ENCODE measurements around the gene DOCK4. TPM values are rescaled to one million over a fixed set of nuclear protein-coding genes. Genes with fewer than 3 reads are reported as not detected.

Gene DOCK4
- total and polyA plus RNA-seq, 10 of the 15 experiments (the other 5 are each of a cell fraction or from before 2014, with no cell fraction given), result 0.03 to 0.73 (median 0.38) TPM

- H4K20me1 ChIP-seq (ENCODE audit: control insufficient read depth, insufficient read depth), result no peaks in the 10 kb centered on the region
- intact Hi-C loops (cut with micrococcal nuclease; ENCODE audit: unreplicated experiment), result no loop called here
- in situ Hi-C loops (cut with MboI), result no loop called here
- no peak for DNase-seq (ENCODE audit: low read depth, low spot score)
- H3K27ac ChIP-seq (ENCODE audit: control insufficient read depth, insufficient read depth), result no peak overlapping the region
- no peak overlapping the region for H2AFZ ChIP-seq (ENCODE audit: control insufficient read depth, low read depth, low read length)
- H3K4me3 ChIP-seq, result no peak overlapping the region
- POLR2A ChIA-PET, result no interaction called here
- no peaks in the 10 kb centered on the region for H3K9me3 ChIP-seq (replicated peaks; ENCODE audit: control insufficient read depth, insufficient read depth, low read length)
- CTCF ChIA-PET, result no interaction called here
- no TSS peak for BruUV-seq (replicated peaks)
- ATAC-seq, result no peak
- H3K36me3 ChIP-seq (ENCODE audit: control insufficient read depth in 2 of 2, insufficient read depth in 2 of 2, low read length in 1 of 2), result no peaks in the 10 kb centered on the region
- FAIRE-seq, result no peak
- no peak overlapping the region for H3K4me2 ChIP-seq (ENCODE audit: control insufficient read depth, insufficient read depth)
- SMC1A ChIA-PET (ENCODE audit: uncharacterized antibody, unreplicated experiment), result no interaction called here
- no peaks in the 10 kb centered on the region for H3K79me2 ChIP-seq (ENCODE audit: control insufficient read depth, insufficient read depth, low read length)
- H3K9ac ChIP-seq (ENCODE audit: control insufficient read depth, insufficient read depth, low read length), result no peak overlapping the region
- no peaks in the 10 kb centered on the region for H3K4me1 ChIP-seq (ENCODE audit: control insufficient read depth, insufficient read depth, low read length)
- no peaks in the 10 kb centered on the region; a peak in 2 of 4 replicates for H3K27me3 ChIP-seq (replicated peaks in 1 of 2; ENCODE audit: control insufficient read depth in 2 of 2, insufficient read depth in 2 of 2, low read length in 1 of 2)
- WGBS (ENCODE audit: insufficient coverage, insufficient replicate concordance, low lambda C conversion rate, missing lambda C conversion rate), result 0% methylated on average over 3 of the region's 3 CpGs
- TF ChIP-seq SMC3 (IDR thresholded peaks at IDR 0.05; ENCODE audit: borderline replicate concordance, low read length), result no peak
- TF ChIP-seq RBBP5 (conservative IDR thresholded peaks at IDR 0.05), result no peak
- TF ChIP-seq ZNF622 (IDR thresholded peaks at IDR 0.05), result no peak
- TF ChIP-seq BHLHE40 (IDR thresholded peaks at IDR 0.05; ENCODE audit: borderline replicate concordance in 1 of 2, low read depth in 2 of 2, low read length in 1 of 2), result no peak
- no peak for TF ChIP-seq MEF2B (IDR thresholded peaks at IDR 0.05; ENCODE audit: partially characterized antibody, poor library complexity, severe bottlenecking)
- TF ChIP-seq FOXM1 (IDR thresholded peaks at IDR 0.05; ENCODE audit: low read depth, low read length), result no peak
- no peak for TF ChIP-seq POU2F2 (IDR thresholded peaks at IDR 0.05; ENCODE audit: borderline replicate concordance, low read depth, low read length)
- RAD21 ChIA-PET (ENCODE audit: unreplicated experiment), result no interaction called here
Observed at GRCh38 chr7:111678281-111678680, 527.9 kb downstream of the DOCK4 start.

- no TSS peak for BruUV-seq (replicated peaks)
- no peak for FAIRE-seq
- RAD21 ChIA-PET (ENCODE audit: unreplicated experiment), result no interaction called here
Observed at GRCh38 chr7:111677848-111678247, 528.4 kb downstream of the DOCK4 start.

More at GRCh38 chr7:111677848-111678247, 528.4 kb downstream of the DOCK4 start:
- H3K79me2 ChIP-seq (ENCODE audit: control insufficient read depth, insufficient read depth, low read length), result no peaks in the 10 kb centered on the region
- intact Hi-C loops (cut with micrococcal nuclease; ENCODE audit: unreplicated experiment), result no loop called here
- no peak overlapping the region for H2AFZ ChIP-seq (ENCODE audit: control insufficient read depth, low read depth, low read length)
- no peak overlapping the region for H3K4me3 ChIP-seq
- no peaks in the 10 kb centered on the region for H3K4me1 ChIP-seq (ENCODE audit: control insufficient read depth, insufficient read depth, low read length)
- H4K20me1 ChIP-seq (ENCODE audit: control insufficient read depth, insufficient read depth), result no peaks in the 10 kb centered on the region
- in situ Hi-C loops (cut with MboI), result no loop called here
- no peak overlapping the region for H3K9ac ChIP-seq (ENCODE audit: control insufficient read depth, insufficient read depth, low read length)
- ChIA-PET SMC1A (ENCODE audit: uncharacterized antibody, unreplicated experiment) (no interaction called here), CTCF (no interaction called here), POLR2A (no interaction called here)
- no peak overlapping the region for H3K27ac ChIP-seq (ENCODE audit: control insufficient read depth, insufficient read depth)
- H3K36me3 ChIP-seq (ENCODE audit: control insufficient read depth in 2 of 2, insufficient read depth in 2 of 2, low read length in 1 of 2), result no peaks in the 10 kb centered on the region
- H3K4me2 ChIP-seq (ENCODE audit: control insufficient read depth, insufficient read depth), result no peak overlapping the region
- no peaks in the 10 kb centered on the region; a peak in 2 of 4 replicates for H3K27me3 ChIP-seq (replicated peaks in 1 of 2; ENCODE audit: control insufficient read depth in 2 of 2, insufficient read depth in 2 of 2, low read length in 1 of 2)
- no peak for DNase-seq (ENCODE audit: low read depth, low spot score)
- ATAC-seq, result no peak
- no peak for TF ChIP-seq SIX5 (IDR thresholded peaks at IDR 0.05; ENCODE audit: low read depth, low read length, severe bottlenecking)
- TF ChIP-seq PAX5 (IDR thresholded peaks at IDR 0.05; ENCODE audit: borderline replicate concordance, low read depth, low read length), result no peak
- TF ChIP-seq POLR2A (IDR thresholded peaks at IDR 0.05; ENCODE audit: low read depth, low read length), result no peak
- TF ChIP-seq ASH2L (IDR thresholded peaks at IDR 0.05; ENCODE audit: borderline replicate concordance, low read depth), result no peak
- no peak for TF ChIP-seq GATAD2B (conservative IDR thresholded peaks at IDR 0.05; ENCODE audit: low read depth)
- TF ChIP-seq JUNB (IDR thresholded peaks at IDR 0.05), result no peak
- TF ChIP-seq ZBED1 (IDR thresholded peaks at IDR 0.05; ENCODE audit: borderline replicate concordance), result no peak
- no peak for TF ChIP-seq ZNF622 (IDR thresholded peaks at IDR 0.05)
- no peak for TF ChIP-seq MYB (IDR thresholded peaks at IDR 0.05; ENCODE audit: borderline replicate concordance, low read depth, low read length)
- no peak for TF ChIP-seq JUND (IDR thresholded peaks at IDR 0.05; ENCODE audit: low read depth, low read length)
- no peak for TF ChIP-seq TCF3 (IDR thresholded peaks at IDR 0.05; ENCODE audit: borderline replicate concordance, insufficient read depth, low read depth, low read length)
- H3K9me3 ChIP-seq (replicated peaks; ENCODE audit: control insufficient read depth, insufficient read depth, low read length), result no peaks in the 10 kb centered on the region
